OCI-LY3 (cell line): ENCODE results near the gene FRYL.
A peak's percentile ranks its signal among the peaks of the same experiment; 100 is the strongest.
"Not testable (repeated sequence)": the region's sequence is repeated elsewhere in the genome, so short reads cannot be mapped to it uniquely, and the experiment has no call there.

Experiments used
- H2AFZ ChIP-seq: fragments of 200-600, 300-600 bp; shearing (Covaris generic); 2 replicates; pipeline ENCODE4 v1.6.0; 2014; ENCODE audit warnings: antibody characterized with exemption, low read depth, low read length
- H3K27ac ChIP-seq: fragments of 200-600, 300-600 bp; sonication (generic); 2 replicates; pipeline ENCODE4 v1.5.1; 2014; ENCODE audit warnings: mild to moderate bottlenecking, low read length, moderate library complexity, mixed read lengths
- H3K27me3 ChIP-seq: fragments of 200-600, 300-600 bp; sonication (generic); 2 replicates; pipeline ENCODE4 v1.6.1; 2014; ENCODE audit warnings: low read depth, low read length, mixed read lengths
- H3K36me3 ChIP-seq: fragments of 200-600, 300-600 bp; sonication (generic); replicated peaks from 2 replicates; pipeline ENCODE3; 2014; ENCODE audit warnings: low read depth, low read length, mixed read lengths
- H3K4me1 ChIP-seq: fragments of 300-600, 200-600 bp; sonication (generic); 2 replicates; pipeline ENCODE4 v1.6.1; 2014; ENCODE audit warnings: low read length, mixed read lengths
- H3K4me2 ChIP-seq: fragments of 200-600, 300-600 bp; sonication (generic); 2 replicates; pipeline ENCODE4 v1.6.1; 2014; ENCODE audit warnings: low read length, mixed read lengths
- H3K4me3 ChIP-seq: fragments of 300-600, 200-600 bp; sonication (generic); 2 replicates; pipeline ENCODE4 v1.5.1; 2014; ENCODE audit warnings: antibody characterized with exemption, mild to moderate bottlenecking, low read length, moderate library complexity
- H3K79me2 ChIP-seq: fragments of 300-600, 200-600 bp; shearing (Covaris generic); 2 replicates; pipeline ENCODE4 v1.6.1; 2014; ENCODE audit warnings: mild to moderate bottlenecking, low read length, mixed read lengths
- H3K9ac ChIP-seq: fragments of 300-600, 200-600 bp; shearing (Covaris generic); 2 replicates; pipeline ENCODE4 v1.6.0; 2014; ENCODE audit warnings: mild to moderate bottlenecking, low read length, moderate library complexity
- H3K9me3 ChIP-seq: fragments of 200-600, 300-600 bp; shearing (Covaris generic); 2 replicates; pipeline ENCODE4 v1.6.1; 2014; ENCODE audit warnings: low read length, mixed read lengths; ENCODE audit not compliant: insufficient read depth
- H4K20me1 ChIP-seq: fragments of 200-600, 300-600 bp; sonication (generic); 2 replicates; pipeline ENCODE4 v1.6.1; 2016; ENCODE audit warnings: low read length, mixed read lengths; ENCODE audit not compliant: insufficient read depth
- CTCF ChIP-seq: fragments of 200-600, 300-600 bp; sonication (generic); IDR thresholded peaks from 2 replicates; pipeline ENCODE4 v1.5.1; 2014; ENCODE audit warnings: antibody characterized with exemption, low read length, low read depth
- EZH2phosphoT487 ChIP-seq: fragments of 200-600 bp; shearing (Covaris generic); IDR thresholded peaks from 2 replicates; pipeline ENCODE4 v1.6.1; 2018; ENCODE audit warnings: antibody characterized with exemption, mixed run types, low read depth

Gene FRYL

GRCh38 chr4:48467442-48467841, 312.6 kb downstream of the FRYL start:
- no peaks in the 10 kb centered on the region for H4K20me1 ChIP-seq
- H3K79me2 ChIP-seq, result no peaks in the 10 kb centered on the region
- TF ChIP-seq EZH2phosphoT487 (no peak), CTCF (no peak)
- no peak overlapping the region for H3K9ac ChIP-seq
- no peak overlapping the region for H3K27ac ChIP-seq
- H3K4me3 ChIP-seq, result no peak overlapping the region
- no peaks in the 10 kb centered on the region for H3K9me3 ChIP-seq
- H3K36me3 ChIP-seq, result no peaks in the 10 kb centered on the region
- H3K4me2 ChIP-seq, result peak overlapping the region; percentile 26
- H3K27me3 ChIP-seq, result no peaks in the 10 kb centered on the region
- no peak overlapping the region for H2AFZ ChIP-seq
- H3K4me1 ChIP-seq, result peaks cover 8% of the 10 kb centered on the region

GRCh38 chr4:48462363-48462762, 317.7 kb downstream of the FRYL start:
- Histone ChIP-seq H3K79me2 (no peaks in the 10 kb centered on the region), H4K20me1 (no peaks in the 10 kb centered on the region), H3K9me3 (no peaks in the 10 kb centered on the region), H3K27ac (no peak overlapping the region), H3K4me3 (no peak overlapping the region), H3K27me3 (no peaks in the 10 kb centered on the region), H3K4me1 (peaks cover 4% of the 10 kb centered on the region), H3K4me2 (no peak overlapping the region), H2AFZ (no peak overlapping the region), H3K9ac (no peak overlapping the region), H3K36me3 (no peaks in the 10 kb centered on the region)
- no peak for TF ChIP-seq EZH2phosphoT487
- TF ChIP-seq CTCF, result no peak

DNA sequence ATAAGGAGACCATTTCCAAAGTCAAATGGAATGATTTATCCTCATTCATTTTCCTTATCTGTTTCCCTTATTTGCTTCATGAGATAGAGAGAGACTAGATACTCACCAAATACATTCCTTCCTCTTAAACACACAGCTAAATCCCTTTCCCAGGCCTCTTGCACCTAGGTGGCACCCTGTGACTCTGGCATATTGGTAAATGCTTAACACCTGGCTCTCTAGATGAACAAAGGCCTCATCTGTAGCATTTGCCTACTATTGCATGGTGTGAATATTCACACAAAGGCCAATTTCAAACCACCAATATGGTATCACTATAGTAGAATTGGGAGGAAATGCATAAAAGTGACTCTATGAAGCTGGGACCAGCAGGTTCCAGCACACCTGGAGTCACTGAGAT, 319.1 kb downstream of the FRYL start:
- no peaks in the 10 kb centered on the region for H3K4me1 ChIP-seq
- no peaks in the 10 kb centered on the region for H3K27me3 ChIP-seq
- no peaks in the 10 kb centered on the region for H4K20me1 ChIP-seq
- TF ChIP-seq CTCF, result no peak
- TF ChIP-seq EZH2phosphoT487, result no peak
- no peak overlapping the region for H3K9ac ChIP-seq
- no peaks in the 10 kb centered on the region for H3K9me3 ChIP-seq
- H3K27ac ChIP-seq, result no peak overlapping the region
- H3K4me2 ChIP-seq, result no peak overlapping the region
- H2AFZ ChIP-seq, result no peak overlapping the region
- H3K36me3 ChIP-seq, result no peaks in the 10 kb centered on the region
- H3K79me2 ChIP-seq, result no peaks in the 10 kb centered on the region
- H3K4me3 ChIP-seq, result no peak overlapping the region

- no peak overlapping the region for H3K4me3 ChIP-seq
- no peaks in the 10 kb centered on the region for H3K79me2 ChIP-seq
- H4K20me1 ChIP-seq, result no peaks in the 10 kb centered on the region
Observed at GRCh38 chr4:48454591-48454990, 325.5 kb downstream of the FRYL start.

GRCh38 chr4:48451656-48452055, 328.4 kb downstream of the FRYL start:
- H3K79me2 ChIP-seq, H3K27me3 ChIP-seq, H3K4me1 ChIP-seq, H2AFZ ChIP-seq, H3K27ac ChIP-seq, H3K36me3 ChIP-seq, H3K9ac ChIP-seq, H3K9me3 ChIP-seq, H3K4me2 ChIP-seq, H3K4me3 ChIP-seq, H4K20me1 ChIP-seq: not testable (repeated sequence)

More at GRCh38 chr4:48454591-48454990, 325.5 kb downstream of the FRYL start:
- H3K27ac ChIP-seq, result no peak overlapping the region
- H3K36me3 ChIP-seq, result no peaks in the 10 kb centered on the region
- no peak for TF ChIP-seq CTCF
- TF ChIP-seq EZH2phosphoT487, result no peak
- H3K4me1 ChIP-seq, result no peaks in the 10 kb centered on the region
- no peak overlapping the region for H3K9ac ChIP-seq
- no peaks in the 10 kb centered on the region for H3K9me3 ChIP-seq
- no peak overlapping the region for H3K4me2 ChIP-seq
- no peaks in the 10 kb centered on the region for H3K27me3 ChIP-seq
- no peak overlapping the region for H2AFZ ChIP-seq
